PFSK-1 (cell line): Measurements from ENCODE around the gene CAPN3.

ENCODE experiments used
- POLR2AphosphoS5 ChIP-seq: IDR thresholded peaks from 2 replicates; pipeline ENCODE4 v1.6.1; 2012; ENCODE audit warnings: low read depth, mild to moderate bottlenecking, control low read depth, low read length, moderate library complexity
- SIN3A ChIP-seq: IDR thresholded peaks from 2 replicates; pipeline ENCODE4 v1.6.1; 2012; ENCODE audit warnings: mild to moderate bottlenecking, low read length, moderate library complexity, borderline replicate concordance; ENCODE audit not compliant: insufficient read depth
- TAF1 ChIP-seq: IDR thresholded peaks from 2 replicates; pipeline ENCODE4 v1.6.1; 2012; ENCODE audit warnings: low read length, control low read depth, borderline replicate concordance; ENCODE audit not compliant: insufficient read depth

DNA sequence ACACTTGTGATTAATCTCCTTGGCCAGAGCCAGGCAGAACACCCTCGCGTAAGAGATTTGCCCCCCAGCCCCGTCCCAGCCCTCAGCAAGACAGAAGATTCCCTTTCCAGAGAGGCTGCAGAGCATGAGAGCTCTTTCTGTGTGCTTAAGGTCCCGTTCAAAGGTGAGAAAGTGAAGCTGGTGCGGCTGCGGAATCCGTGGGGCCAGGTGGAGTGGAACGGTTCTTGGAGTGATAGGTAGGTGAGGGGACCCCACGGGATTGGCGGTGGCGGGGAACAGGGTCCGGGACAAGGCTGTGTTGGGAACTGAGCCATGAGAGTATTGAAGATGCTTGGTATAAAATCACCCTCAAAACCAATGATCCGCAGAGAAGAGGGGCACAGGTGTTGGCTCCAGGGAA lies 34.8 kb downstream of the CAPN3 start:
- TF ChIP-seq POLR2AphosphoS5 (no peak), TAF1 (no peak), SIN3A (no peak)
